NOMO-1 (cell line): Measurements from ENCODE around the gene IL12RB1.
"Not testable (repeated sequence)": the region's sequence is repeated elsewhere in the genome, so short reads cannot be mapped to it uniquely, and the experiment has no call there.

Experiments used
- DNase-seq, 2 experiments: peaks; one replicate each; lab custom pipeline; 2025; ENCODE audit not compliant: unreplicated experiment in 2 of 2; lab: John Stamatoyannopoulos, UW

Gene IL12RB1

GRCh38 chr19:18112989-18113478 is 26.3 kb upstream of the IL12RB1 start:
- DNase-seq = peak; percentile 61 to 66

GRCh38 chr19:18110609-18111232 is 24.0 kb upstream of the IL12RB1 start:
- DNase-seq = no peak

GRCh38 chr19:18109733-18110608 is 23.2 kb upstream of the IL12RB1 start:
- DNase-seq = peak in 1 of 2 experiments; percentile 32

GRCh38 chr19:18109341-18109732 is 22.6 kb upstream of the IL12RB1 start:
- no peak for DNase-seq

GRCh38 chr19:18108897-18109296 is 22.2 kb upstream of the IL12RB1 start:
- no peak for DNase-seq

- DNase-seq = no peak
These were observed 20.5 kb upstream of the IL12RB1 start for GRCh38 chr19:18107235-18107634.

GRCh38 chr19:18105259-18105658 is 18.5 kb upstream of the IL12RB1 start:
- DNase-seq = not testable (repeated sequence)

GRCh38 chr19:18104793-18105131 is 18.0 kb upstream of the IL12RB1 start:
- no peak for DNase-seq

- no peak for DNase-seq
These were observed 16.3 kb upstream of the IL12RB1 start for GRCh38 chr19:18102916-18103542.

- no peak for DNase-seq
These were observed 14.5 kb upstream of the IL12RB1 start for GRCh38 chr19:18101268-18101667.

GRCh38 chr19:18100710-18101109 is 14.0 kb upstream of the IL12RB1 start:
- DNase-seq = no peak

GRCh38 chr19:18099623-18099995 is 12.9 kb upstream of the IL12RB1 start:
- DNase-seq = no peak

GRCh38 chr19:18098891-18099622 is 12.3 kb upstream of the IL12RB1 start:
- peak in 1 of 2 experiments; percentile 32 for DNase-seq

- no peak for DNase-seq
These were observed 11.5 kb upstream of the IL12RB1 start for GRCh38 chr19:18097993-18098890.

- peak; percentile 79 to 91 for DNase-seq
These were observed 10.7 kb upstream of the IL12RB1 start, which contains the start of gene MAST3 for GRCh38 chr19:18097217-18097992. Gene MAST3, plus strand, starts transcription at chr19:18097778. Its CDS starts 15 bp downstream, at chr19:18097793.

- no peak for DNase-seq
These were observed 9.5 kb upstream of the IL12RB1 start for GRCh38 chr19:18096258-18096657.

- DNase-seq = no peak
These were observed 6.9 kb upstream of the IL12RB1 start for GRCh38 chr19:18093439-18094161.

GRCh38 chr19:18091217-18091608 is 4.5 kb upstream of the IL12RB1 start:
- peak; percentile 85 to 86 for DNase-seq
